K562 (cell line): ENCODE data around the gene DERL3.

Experiments used
- BHLHE40 ChIP-seq: IDR thresholded peaks from 2 replicates; pipeline ENCODE4 v1.6.1; 2011; ENCODE audit warnings: low read length, improper control_type of control experiment
- CREM ChIP-seq: IDR thresholded peaks from 2 replicates; pipeline ENCODE4 v1.6.1; 2014; ENCODE audit warnings: antibody characterized with exemption, low read depth
- ELF2 ChIP-seq: fragments of 250-450 bp; sonication (Bioruptor Pico); IDR thresholded peaks from 2 replicates; pipeline ENCODE4 v1.5.0; 2021; ENCODE audit warnings: mild to moderate bottlenecking
- GABPA ChIP-seq: fragments of 200-800 bp; sonication (Bioruptor generic); conservative IDR thresholded peaks from 2 replicates; pipeline ENCODE4 v1.6.1; 2016; ENCODE audit warnings: low read depth, missing genetic modification characterization, missing compliant biosample characterization
- IRF9 ChIP-seq: fragments of 450-650 bp; IDR thresholded peaks from 2 replicates; pipeline ENCODE4 v1.6.1; 2016; ENCODE audit warnings: missing biosample characterization, missing genetic modification characterization
- NR2F6 ChIP-seq: fragments of 450-650 bp; formaldehyde crosslinking; IDR thresholded peaks from 2 replicates; pipeline ENCODE4 v1.4.0; 2020; ENCODE audit warnings: mild to moderate bottlenecking
- PYGO2 ChIP-seq: fragments of 450-650 bp; IDR thresholded peaks from 2 replicates; pipeline ENCODE4 v1.6.1; 2016; ENCODE audit warnings: mild to moderate bottlenecking, missing genetic modification characterization, moderate library complexity, missing compliant biosample characterization
- RCOR1 ChIP-seq, 2 experiments: IDR thresholded peaks; 2 replicates each; pipeline ENCODE4 v1.6.1; 2012; ENCODE audit warnings: low read depth in 2 of 2, low read length in 2 of 2, borderline replicate concordance in 1 of 2, improper control_type of control experiment in 1 of 2
- SMAD3 ChIP-seq: fragments of 450-650 bp; formaldehyde crosslinking; conservative IDR thresholded peaks from 2 replicates; pipeline ENCODE4 v1.4.0; 2020; ENCODE audit warnings: mild to moderate bottlenecking
- ZNF316 ChIP-seq: fragments of 450-650 bp; IDR thresholded peaks from 2 replicates; pipeline ENCODE4 v1.6.1; 2016
- TF ChIP-seq, protein P1 (sequence below): fragments of 150-350 bp; IDR thresholded peaks from 2 replicates; pipeline ENCODE4 v1.6.1; 2014; ENCODE audit warnings: low read depth, mild to moderate bottlenecking, low read length, borderline replicate concordance
- TF ChIP-seq, protein P2 (sequence below), 3 experiments: IDR thresholded peaks in 2 of 3; conservative IDR thresholded peaks in 1 of 3; 2 replicates each; pipeline ENCODE4 v1.5.1; 2011 to 2012; ENCODE audit warnings: low read length in 3 of 3, mild to moderate bottlenecking in 3 of 3, control low read depth in 2 of 3, improper control_type of control experiment in 1 of 3, inconsistent platforms in 1 of 3, low read depth in 1 of 3, mixed read lengths in 1 of 3, moderate library complexity in 1 of 3; ENCODE audit not compliant: insufficient read depth in 2 of 3

- TF ChIP-seq ELF2 (CRISPR knock-in tag) (no peak), IRF9 (tag) (no peak), BHLHE40 (no peak), SMAD3 (CRISPR knock-in tag) (no peak), GABPA (tag) (no peak), RCOR1 (IDR thresholded peaks at IDR 0.05; ENCODE audit: borderline replicate concordance in 1 of 2, low read depth in 2 of 2, low read length in 2 of 2) (no peak), PYGO2 (tag) (no peak), CREM (no peak), NR2F6 (CRISPR knock-in tag) (no peak), ZNF316 (no peak)
- TF ChIP-seq, protein P1, sequence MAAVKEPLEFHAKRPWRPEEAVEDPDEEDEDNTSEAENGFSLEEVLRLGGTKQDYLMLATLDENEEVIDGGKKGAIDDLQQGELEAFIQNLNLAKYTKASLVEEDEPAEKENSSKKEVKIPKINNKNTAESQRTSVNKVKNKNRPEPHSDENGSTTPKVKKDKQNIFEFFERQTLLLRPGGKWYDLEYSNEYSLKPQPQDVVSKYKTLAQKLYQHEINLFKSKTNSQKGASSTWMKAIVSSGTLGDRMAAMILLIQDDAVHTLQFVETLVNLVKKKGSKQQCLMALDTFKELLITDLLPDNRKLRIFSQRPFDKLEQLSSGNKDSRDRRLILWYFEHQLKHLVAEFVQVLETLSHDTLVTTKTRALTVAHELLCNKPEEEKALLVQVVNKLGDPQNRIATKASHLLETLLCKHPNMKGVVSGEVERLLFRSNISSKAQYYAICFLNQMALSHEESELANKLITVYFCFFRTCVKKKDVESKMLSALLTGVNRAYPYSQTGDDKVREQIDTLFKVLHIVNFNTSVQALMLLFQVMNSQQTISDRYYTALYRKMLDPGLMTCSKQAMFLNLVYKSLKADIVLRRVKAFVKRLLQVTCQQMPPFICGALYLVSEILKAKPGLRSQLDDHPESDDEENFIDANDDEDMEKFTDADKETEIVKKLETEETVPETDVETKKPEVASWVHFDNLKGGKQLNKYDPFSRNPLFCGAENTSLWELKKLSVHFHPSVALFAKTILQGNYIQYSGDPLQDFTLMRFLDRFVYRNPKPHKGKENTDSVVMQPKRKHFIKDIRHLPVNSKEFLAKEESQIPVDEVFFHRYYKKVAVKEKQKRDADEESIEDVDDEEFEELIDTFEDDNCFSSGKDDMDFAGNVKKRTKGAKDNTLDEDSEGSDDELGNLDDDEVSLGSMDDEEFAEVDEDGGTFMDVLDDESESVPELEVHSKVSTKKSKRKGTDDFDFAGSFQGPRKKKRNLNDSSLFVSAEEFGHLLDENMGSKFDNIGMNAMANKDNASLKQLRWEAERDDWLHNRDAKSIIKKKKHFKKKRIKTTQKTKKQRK, result no peak
- TF ChIP-seq, protein P2, sequence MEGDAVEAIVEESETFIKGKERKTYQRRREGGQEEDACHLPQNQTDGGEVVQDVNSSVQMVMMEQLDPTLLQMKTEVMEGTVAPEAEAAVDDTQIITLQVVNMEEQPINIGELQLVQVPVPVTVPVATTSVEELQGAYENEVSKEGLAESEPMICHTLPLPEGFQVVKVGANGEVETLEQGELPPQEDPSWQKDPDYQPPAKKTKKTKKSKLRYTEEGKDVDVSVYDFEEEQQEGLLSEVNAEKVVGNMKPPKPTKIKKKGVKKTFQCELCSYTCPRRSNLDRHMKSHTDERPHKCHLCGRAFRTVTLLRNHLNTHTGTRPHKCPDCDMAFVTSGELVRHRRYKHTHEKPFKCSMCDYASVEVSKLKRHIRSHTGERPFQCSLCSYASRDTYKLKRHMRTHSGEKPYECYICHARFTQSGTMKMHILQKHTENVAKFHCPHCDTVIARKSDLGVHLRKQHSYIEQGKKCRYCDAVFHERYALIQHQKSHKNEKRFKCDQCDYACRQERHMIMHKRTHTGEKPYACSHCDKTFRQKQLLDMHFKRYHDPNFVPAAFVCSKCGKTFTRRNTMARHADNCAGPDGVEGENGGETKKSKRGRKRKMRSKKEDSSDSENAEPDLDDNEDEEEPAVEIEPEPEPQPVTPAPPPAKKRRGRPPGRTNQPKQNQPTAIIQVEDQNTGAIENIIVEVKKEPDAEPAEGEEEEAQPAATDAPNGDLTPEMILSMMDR (IDR thresholded peaks at IDR 0.05 in 2 of 3, conservative IDR thresholded peaks at IDR 0.05 in 1 of 3; ENCODE audit: insufficient read depth in 2 of 3, low read depth in 1 of 3, low read length in 3 of 3), result no peak
These were observed 9.8 kb downstream of the DERL3 start for GRCh38 chr22:23828800-23829680.
